ENCODE measurements around the gene ZSCAN10. TPM values are rescaled to one million over a fixed set of nuclear protein-coding genes. Genes with fewer than 3 reads are reported as not detected.

The ZSCAN10 gene
- polyA plus RNA-seq, 1 donor (not counting 4 experiments of a cell fraction or from before 2014, with no cell fraction given) = not detected

DNA sequence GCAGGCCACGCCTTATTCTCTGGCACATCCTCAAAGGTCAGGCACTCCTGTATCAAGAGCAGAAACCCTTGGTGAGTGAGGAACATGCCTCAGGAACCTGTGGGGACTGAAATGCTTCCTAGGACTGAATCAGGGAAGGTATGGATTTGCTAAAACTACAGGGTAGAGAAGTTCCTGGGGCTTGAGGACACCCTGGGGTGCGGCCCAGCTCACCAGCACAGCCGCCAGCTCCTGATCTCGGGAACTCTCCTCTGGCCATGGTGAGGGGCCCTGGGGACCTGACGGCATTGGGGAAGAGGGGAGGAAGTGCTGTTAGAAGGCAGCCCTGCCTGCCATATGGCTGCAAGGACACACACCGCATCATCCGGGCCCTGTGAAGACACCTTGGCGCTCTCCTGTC lies 7.5 kb downstream of the ZSCAN10 start:
- Histone ChIP-seq H3K36me3 (ENCODE audit: control insufficient read depth in 2 of 2, extremely low read depth in 1 of 2, insufficient read depth in 2 of 2, low read length in 2 of 2) (no peaks in the 10 kb centered on the region), H3K79me2 (ENCODE audit: control insufficient read depth, insufficient read depth, low read length) (no peaks in the 10 kb centered on the region), H3K9me1 (ENCODE audit: control insufficient read depth, extremely low read depth, insufficient read depth, low read length) (no peaks in the 10 kb centered on the region), H3K9ac (ENCODE audit: control insufficient read depth, extremely low read depth, insufficient read depth, low read length) (no peak overlapping the region), H3K27me3 (ENCODE audit: control insufficient read depth, extremely low read depth, insufficient read depth, low read length) (peaks cover 5% of the 10 kb centered on the region), H3K27ac (ENCODE audit: control insufficient read depth, insufficient read depth, low read length) (no peak overlapping the region), H3K4me2 (ENCODE audit: control insufficient read depth, extremely low read depth, insufficient read depth, low read depth, low read length) (no peak overlapping the region), H4K20me1 (ENCODE audit: control insufficient read depth, extremely low read depth, insufficient read depth, low read length) (no peaks in the 10 kb centered on the region), H2AFZ (ENCODE audit: control insufficient read depth, low read length) (no peak overlapping the region), H3K4me1 (ENCODE audit: control insufficient read depth, extremely low read depth, insufficient read depth, low read length) (no peaks in the 10 kb centered on the region), H3K9me3 (ENCODE audit: control insufficient read depth, low read depth, low read length) (no peaks in the 10 kb centered on the region), H3K4me3 (ENCODE audit: control insufficient read depth in 2 of 3, extremely low read depth in 1 of 3, insufficient read depth in 2 of 3, low read depth in 1 of 3, low read length in 3 of 3) (no peak overlapping the region)
- no peak for DNase-seq (ENCODE audit: low read depth, low spot score)
- dilution Hi-C loops (cut with MboI; ENCODE audit: extremely low pct_ligation_motif_present, low sequenced_read_pairs) = no loop called here
- TF ChIP-seq EZH2 (IDR thresholded peaks at IDR 0.05; ENCODE audit: low read length) = no peak
- TF ChIP-seq, protein P1, sequence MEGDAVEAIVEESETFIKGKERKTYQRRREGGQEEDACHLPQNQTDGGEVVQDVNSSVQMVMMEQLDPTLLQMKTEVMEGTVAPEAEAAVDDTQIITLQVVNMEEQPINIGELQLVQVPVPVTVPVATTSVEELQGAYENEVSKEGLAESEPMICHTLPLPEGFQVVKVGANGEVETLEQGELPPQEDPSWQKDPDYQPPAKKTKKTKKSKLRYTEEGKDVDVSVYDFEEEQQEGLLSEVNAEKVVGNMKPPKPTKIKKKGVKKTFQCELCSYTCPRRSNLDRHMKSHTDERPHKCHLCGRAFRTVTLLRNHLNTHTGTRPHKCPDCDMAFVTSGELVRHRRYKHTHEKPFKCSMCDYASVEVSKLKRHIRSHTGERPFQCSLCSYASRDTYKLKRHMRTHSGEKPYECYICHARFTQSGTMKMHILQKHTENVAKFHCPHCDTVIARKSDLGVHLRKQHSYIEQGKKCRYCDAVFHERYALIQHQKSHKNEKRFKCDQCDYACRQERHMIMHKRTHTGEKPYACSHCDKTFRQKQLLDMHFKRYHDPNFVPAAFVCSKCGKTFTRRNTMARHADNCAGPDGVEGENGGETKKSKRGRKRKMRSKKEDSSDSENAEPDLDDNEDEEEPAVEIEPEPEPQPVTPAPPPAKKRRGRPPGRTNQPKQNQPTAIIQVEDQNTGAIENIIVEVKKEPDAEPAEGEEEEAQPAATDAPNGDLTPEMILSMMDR (optimal IDR thresholded peaks at IDR 0.05 in 1 of 3, IDR thresholded peaks at IDR 0.05 in 1 of 3, conservative IDR thresholded peaks at IDR 0.05 in 1 of 3; ENCODE audit: extremely low read depth in 1 of 3, insufficient read depth in 2 of 3, low read length in 3 of 3) = no peak
- no peak for FAIRE-seq

DNA sequence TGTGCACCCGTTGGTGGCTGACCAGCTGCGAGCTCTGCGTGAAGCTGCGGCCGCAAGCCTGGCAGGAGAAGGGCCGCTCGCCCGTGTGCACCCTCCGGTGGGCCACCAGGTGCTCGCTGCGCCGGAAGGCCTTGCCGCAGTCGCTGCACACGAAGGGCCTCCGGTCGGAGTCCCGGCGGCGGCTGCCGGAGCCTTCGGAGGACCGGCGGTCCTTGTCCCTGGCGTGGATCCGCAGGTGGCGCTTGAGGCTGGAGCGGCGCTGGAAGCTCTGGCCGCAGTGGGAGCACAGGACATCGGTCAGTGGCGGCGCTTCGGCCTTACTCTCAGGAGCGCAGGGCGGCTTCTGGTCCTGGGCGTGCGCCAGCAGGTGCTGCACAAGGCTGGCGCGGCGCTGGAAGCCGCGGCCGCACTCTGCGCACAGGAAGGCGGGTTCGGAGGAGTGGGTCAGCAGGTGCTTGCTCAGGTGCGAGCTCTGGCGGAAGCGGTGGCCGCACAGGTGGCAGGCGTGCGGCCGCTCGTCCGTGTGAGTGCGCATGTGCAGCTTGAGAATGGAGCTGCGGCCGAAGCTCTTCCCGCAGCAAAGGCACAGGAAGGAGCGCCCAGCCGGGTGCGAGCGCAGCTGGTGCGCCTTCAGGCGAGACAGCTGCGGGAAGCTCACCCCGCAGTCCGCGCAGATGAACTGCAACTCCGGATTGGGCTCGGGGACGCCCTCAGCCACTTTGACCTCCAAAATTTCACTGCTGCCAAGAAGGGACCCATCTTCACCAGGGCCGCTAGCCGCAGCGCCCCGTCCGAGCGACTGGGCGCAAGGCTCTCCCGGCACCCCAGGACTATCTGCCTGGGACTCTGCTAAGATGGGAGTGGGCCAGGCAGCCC lies 9.1 kb downstream of the ZSCAN10 start:
- Histone ChIP-seq H3K4me1 (ENCODE audit: control insufficient read depth, extremely low read depth, insufficient read depth, low read length) (no peaks in the 10 kb centered on the region), H3K4me3 (ENCODE audit: control insufficient read depth in 2 of 3, extremely low read depth in 1 of 3, insufficient read depth in 2 of 3, low read depth in 1 of 3, low read length in 3 of 3) (no peak overlapping the region), H2AFZ (ENCODE audit: control insufficient read depth, low read length) (no peak overlapping the region), H3K27ac (ENCODE audit: control insufficient read depth, insufficient read depth, low read length) (no peak overlapping the region), H3K79me2 (ENCODE audit: control insufficient read depth, insufficient read depth, low read length) (no peaks in the 10 kb centered on the region), H3K9me1 (ENCODE audit: control insufficient read depth, extremely low read depth, insufficient read depth, low read length) (no peaks in the 10 kb centered on the region), H3K27me3 (ENCODE audit: control insufficient read depth, extremely low read depth, insufficient read depth, low read length) (peaks cover 5% of the 10 kb centered on the region), H3K9me3 (ENCODE audit: control insufficient read depth, low read depth, low read length) (no peaks in the 10 kb centered on the region), H4K20me1 (ENCODE audit: control insufficient read depth, extremely low read depth, insufficient read depth, low read length) (no peaks in the 10 kb centered on the region), H3K4me2 (ENCODE audit: control insufficient read depth, extremely low read depth, insufficient read depth, low read depth, low read length) (no peak overlapping the region), H3K36me3 (ENCODE audit: control insufficient read depth in 2 of 2, extremely low read depth in 1 of 2, insufficient read depth in 2 of 2, low read length in 2 of 2) (no peaks in the 10 kb centered on the region), H3K9ac (ENCODE audit: control insufficient read depth, extremely low read depth, insufficient read depth, low read length) (no peak overlapping the region)
- DNase-seq (ENCODE audit: low read depth, low spot score) (no peak), FAIRE-seq (no peak)
- dilution Hi-C loops (cut with MboI; ENCODE audit: extremely low pct_ligation_motif_present, low sequenced_read_pairs) = no loop called here
- TF ChIP-seq, protein P1 (optimal IDR thresholded peaks at IDR 0.05 in 1 of 3, IDR thresholded peaks at IDR 0.05 in 1 of 3, conservative IDR thresholded peaks at IDR 0.05 in 1 of 3; ENCODE audit: extremely low read depth in 1 of 3, insufficient read depth in 2 of 3, low read length in 3 of 3) = no peak
- TF ChIP-seq EZH2 (IDR thresholded peaks at IDR 0.05; ENCODE audit: low read length) = no peak

All from keratinocyte (primary cell).